ENCODE measurements around the gene ALK.

- TF ChIP-seq POLR2A (IDR thresholded peaks at IDR 0.05) (no peak), CTCF (IDR thresholded peaks at IDR 0.05) (no peak)
These were observed 244.4 kb downstream of the ALK start for GRCh38 chr2:29676886-29677453.
